ENCODE measurements around the gene PARD3B.

Gene PARD3B

GRCh38 chr2:204590063-204590462 is 44.8 kb downstream of the PARD3B start:
- DNase-seq (ENCODE audit: low spot score), result no peak

DNA sequence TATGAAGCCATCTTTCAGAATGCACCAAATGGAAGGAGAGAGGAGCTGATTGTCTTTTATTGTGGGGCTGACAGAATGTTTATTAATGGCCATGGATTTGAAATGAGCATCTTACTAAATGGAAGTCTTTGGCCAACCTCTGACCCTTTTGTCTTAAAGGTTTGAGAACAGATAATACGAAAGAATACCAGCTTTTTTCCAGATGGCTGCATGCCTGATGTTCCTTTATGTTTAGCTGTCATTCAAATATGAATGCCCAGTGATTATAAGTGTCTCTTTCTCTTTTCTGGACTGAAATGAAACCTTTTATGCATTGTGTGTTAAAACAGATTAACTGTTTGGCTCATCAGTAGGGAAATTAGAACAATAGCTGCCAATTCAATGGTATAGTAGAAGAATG is 46.0 kb downstream of the PARD3B start:
- no peak for DNase-seq (ENCODE audit: low spot score)

DNA sequence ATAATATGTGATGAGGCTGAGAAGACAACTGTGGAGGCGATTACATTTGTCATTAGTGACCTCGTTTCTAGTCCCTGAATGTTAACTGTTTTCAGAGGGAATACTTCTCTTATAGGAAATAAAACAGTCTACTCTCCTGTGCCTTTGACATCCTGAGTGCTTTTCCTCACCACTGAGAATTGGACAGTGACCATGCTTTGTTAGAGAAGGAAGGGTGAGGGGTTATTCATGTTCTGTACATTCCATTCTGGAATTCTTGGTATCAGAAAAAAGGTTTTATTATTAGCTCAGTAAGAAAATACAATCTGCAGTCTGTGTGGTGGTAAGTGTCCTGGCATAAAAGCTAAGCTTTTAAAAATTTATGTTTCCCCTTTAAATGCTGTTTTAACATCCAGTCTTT is 58.8 kb downstream of the PARD3B start:
- no peak for DNase-seq (ENCODE audit: low spot score)

DNA sequence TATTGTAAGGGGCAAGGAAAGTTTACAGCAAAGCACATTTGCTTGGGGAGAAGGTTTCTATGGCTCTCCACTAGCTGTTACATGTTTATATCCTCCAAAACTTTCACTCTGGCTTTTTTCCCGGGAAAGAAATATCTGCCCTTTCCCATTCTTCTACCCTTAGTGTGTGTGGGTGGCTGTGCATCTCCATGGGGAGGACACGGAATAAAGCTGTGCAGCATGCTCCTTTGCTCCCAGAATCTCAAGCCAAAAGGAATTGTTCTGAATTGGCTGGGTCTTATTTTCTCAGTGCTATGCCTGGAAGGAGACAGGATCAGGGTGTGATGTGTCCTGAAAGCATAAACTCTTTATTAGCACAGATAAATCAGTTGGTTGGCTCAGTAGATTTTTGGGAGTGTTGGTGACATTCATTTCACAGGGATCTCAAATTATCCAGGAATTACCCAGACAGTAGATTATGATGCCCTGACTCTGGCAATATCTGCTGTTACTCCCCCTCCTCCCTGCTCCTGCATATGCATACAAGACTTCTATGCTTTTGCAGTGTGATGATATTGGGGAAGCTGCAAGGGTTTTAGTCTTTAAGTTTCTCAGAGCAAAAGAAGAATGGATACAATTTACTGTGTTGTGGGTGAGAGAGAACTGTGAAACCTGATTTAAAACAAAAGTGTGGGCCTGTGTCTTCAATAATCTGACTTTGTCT is 63.1 kb downstream of the PARD3B start:
- DNase-seq (ENCODE audit: low spot score), result no peak

DNA sequence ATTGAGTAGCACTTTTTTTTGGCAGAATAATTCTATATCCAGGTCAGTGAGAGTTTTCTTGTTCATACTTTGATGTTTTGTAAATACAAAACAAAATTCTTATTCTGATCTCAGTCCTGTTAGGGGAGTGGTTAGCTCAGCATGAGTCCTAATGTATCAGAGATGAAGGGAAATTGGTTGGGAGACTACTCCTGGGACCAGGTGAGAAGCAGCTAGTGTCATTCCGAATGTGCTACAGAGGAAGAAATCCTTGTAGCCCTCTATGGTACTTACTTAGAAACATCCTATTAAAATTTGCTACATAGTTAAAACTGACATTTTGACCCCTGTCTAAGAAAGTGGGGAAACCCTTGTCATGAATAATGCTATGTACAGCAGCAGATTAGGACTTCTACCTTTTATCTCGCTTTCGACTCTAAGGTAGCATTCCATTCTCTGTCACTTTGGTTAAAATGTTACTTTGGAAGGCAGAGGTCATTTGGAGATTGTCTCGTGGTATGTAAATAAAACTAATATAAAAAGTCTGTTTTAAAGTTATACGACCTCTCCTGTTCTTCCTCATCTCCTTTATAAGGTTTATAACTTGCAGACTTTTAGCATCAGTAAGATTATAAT is 65.8 kb downstream of the PARD3B start:
- no peak for DNase-seq (ENCODE audit: low spot score)

DNA sequence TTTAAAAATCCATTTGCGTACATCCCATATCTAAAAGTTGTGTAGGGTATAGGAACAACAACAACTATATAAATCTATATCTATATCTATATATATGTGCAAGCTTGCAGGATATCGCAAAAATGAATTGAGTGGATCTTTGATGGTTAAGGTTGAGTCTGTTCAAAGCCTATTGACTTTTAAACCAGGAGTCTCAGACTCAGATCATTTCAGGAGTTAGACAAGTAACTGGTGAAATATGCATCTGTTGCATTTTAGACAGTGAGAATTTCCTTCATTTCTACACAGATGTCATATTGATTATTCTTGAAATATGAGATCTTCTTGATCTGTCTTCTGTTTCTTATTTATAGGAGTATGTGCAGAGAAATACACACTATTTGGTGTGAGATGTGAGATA is 66.5 kb downstream of the PARD3B start:
- no peak for DNase-seq (ENCODE audit: low spot score)

- no peak for DNase-seq (ENCODE audit: low spot score)
These were observed 68.4 kb downstream of the PARD3B start for GRCh38 chr2:204613635-204614034.

- no peak for DNase-seq (ENCODE audit: low spot score)
These were observed 70.2 kb downstream of the PARD3B start for GRCh38 chr2:204615456-204615855.

DNA sequence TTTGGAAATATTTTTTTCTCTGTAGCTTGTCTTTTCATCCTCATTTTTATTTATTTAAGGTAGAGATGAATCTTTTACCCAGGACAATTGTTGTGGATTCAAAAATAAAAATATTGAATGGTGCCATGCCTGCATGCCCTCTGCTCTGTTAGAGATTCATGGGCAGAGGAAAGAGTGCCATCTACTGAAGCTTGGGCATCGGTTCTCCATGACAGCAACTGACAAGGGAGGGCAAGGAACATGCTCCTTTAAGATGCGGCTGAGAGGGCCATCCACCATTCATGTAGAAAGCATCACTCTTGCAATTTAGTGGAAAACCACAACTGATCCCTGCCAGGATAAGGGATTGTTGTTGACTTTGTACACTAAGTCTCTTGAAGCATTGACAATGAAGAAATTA is 79.9 kb downstream of the PARD3B start:
- DNase-seq (ENCODE audit: low spot score), result no peak

- no peak for DNase-seq (ENCODE audit: low spot score)
These were observed 83.8 kb downstream of the PARD3B start for GRCh38 chr2:204628926-204629712.

GRCh38 chr2:204632410-204632809 is 87.1 kb downstream of the PARD3B start:
- DNase-seq (ENCODE audit: low spot score), result no peak

- DNase-seq (ENCODE audit: low spot score), result no peak
These were observed 89.3 kb downstream of the PARD3B start for GRCh38 chr2:204634564-204634963.

- DNase-seq (ENCODE audit: low spot score), result no peak
These were observed 90.2 kb downstream of the PARD3B start for GRCh38 chr2:204635478-204635877.

DNA sequence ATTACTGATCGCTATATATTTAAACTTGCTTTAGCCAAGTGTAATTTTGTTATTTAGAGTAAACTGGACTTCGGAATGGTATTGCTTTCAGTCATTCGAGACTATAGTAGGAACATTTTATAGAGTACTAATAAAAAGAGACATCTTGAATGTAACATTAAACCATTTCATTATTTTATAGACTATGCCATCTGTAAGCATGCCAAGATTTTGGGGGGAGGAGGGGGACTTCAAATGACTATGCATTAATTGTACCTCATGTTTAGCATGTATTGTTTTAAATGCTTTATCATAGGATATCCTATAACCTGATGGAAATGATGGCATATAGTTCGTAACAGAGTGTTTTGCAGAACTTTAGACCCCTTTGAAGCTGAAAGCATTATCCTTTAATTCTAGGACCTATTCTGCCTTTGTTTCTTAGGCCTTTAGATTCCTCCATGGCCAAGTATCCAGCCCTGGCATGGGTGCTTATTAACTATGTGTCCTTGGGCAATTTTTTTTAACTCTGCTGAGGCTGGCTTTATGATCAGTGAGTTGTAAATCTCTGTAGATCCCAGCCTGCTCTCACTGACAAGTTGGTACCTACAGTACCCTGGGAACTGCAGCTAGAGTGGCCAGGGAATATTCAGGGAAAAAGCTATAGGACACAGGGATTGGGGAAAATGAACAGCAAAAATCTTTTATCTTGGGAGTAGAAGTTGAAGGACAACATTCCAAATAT is 93.4 kb downstream of the PARD3B start:
- no peak for DNase-seq (ENCODE audit: low spot score)

- no peak for DNase-seq (ENCODE audit: low spot score)
These were observed 98.1 kb downstream of the PARD3B start for GRCh38 chr2:204643326-204643725.

DNA sequence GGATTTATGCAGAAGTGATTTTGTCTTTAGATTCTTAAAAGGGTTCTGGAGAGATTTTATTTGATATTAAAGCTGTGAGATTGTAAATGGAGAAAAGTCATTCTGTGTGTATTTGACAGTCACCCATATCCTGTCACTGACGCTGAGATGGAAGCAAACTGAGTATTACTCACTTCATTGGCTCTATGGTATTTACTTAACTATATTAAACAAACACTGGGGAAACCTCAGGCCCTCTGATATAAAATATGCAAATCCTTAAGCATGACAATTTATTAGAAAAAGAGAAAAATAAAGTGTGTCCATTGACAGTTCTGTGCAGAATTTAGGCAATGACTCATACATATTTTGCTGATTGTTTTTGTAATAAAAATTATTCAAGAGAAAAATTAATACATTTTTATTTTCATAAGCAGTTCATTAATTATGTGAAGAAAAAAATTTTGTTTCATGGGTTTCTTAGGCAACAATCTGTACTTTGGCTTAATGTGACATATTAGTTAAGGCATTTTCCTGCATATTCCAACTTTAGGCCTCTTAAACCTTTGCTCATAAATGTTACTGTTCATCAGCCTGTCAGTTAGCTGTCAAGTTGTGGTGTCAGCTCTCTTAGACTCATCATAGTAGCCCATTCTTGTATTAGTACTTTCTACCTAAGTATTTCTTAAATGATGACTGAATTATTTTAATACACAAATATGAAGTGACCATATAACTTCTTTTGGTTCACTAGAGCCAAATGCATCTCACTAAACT is 99.9 kb downstream of the PARD3B start:
- no peak for DNase-seq (ENCODE audit: low spot score)

DNA sequence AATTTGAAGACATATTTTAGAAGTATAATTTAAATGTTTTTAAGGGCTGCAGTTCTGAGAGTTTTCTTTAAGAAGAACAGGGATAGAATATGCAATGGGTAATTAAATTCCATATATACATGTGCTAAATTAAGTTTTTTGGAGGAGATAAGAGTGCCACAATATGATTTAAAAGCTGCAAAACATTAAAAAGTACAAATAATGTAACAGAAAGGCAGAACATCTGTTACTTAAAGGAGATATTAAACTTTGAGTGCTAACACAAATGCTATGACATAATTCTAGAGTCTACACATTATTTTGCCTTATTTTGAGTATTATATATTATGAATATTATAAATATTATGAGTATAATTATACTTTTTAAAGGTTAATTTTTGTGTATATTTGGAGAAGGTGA is 102.4 kb downstream of the PARD3B start:
- no peak for DNase-seq (ENCODE audit: low spot score)

DNA sequence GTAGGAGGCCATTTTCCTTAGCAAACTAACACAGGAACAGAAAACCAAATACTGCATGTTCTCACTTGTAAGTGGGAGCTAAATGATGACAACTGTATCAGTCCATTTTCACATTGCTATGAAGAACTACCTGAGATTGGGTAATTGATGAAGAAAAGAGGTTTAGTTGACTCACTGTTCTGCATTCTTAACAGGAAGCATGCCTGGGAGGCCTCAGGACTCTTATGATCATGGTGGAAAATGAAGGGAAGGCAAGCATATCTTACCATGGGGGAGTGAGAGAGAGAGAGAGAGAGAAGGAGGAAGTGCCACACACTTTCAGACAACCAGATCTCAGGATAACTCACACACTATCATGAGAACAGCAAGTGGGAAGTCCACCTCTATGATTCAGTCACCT is 105.3 kb downstream of the PARD3B start:
- no peak for DNase-seq (ENCODE audit: low spot score)

GRCh38 chr2:204652063-204652462 is 106.8 kb downstream of the PARD3B start:
- DNase-seq (ENCODE audit: low spot score), result no peak

GRCh38 chr2:204654669-204655068 is 109.4 kb downstream of the PARD3B start:
- no peak for DNase-seq (ENCODE audit: low spot score)

DNA sequence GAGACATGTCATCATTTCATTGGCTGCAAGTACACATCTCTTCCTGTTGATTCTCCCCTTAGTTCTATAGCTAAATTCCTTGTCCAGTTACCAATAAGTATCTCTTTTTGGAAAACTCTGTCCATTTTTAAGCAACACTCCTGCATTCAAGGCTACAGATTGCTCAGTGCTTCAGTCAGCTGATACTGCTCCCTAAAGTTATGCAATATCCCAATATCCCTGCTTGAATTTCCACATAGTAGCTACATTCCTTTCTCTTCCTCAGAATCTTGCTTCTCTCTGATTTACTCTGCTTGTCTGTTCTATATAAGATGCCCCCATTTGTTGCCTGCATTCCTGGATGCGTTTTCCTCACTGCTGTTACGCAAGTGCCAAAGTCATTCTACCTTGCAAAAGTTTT is 109.8 kb downstream of the PARD3B start:
- no peak for DNase-seq (ENCODE audit: low spot score)

GRCh38 chr2:204655626-204656025 is 110.4 kb downstream of the PARD3B start:
- no peak for DNase-seq (ENCODE audit: low spot score)
